Mucosa of descending colon (tissue), 3 donors: ENCODE results near the gene SLC20A1. TPM values are rescaled to one million over a fixed set of nuclear protein-coding genes. Genes with fewer than 3 reads are reported as not detected.

Source experiments
- ATAC-seq: fragments of 200-7000 bp; cut with Tn5 transposase; one replicate; pipeline ENCODE4 v1.9.1; 2020; ENCODE audit warnings: mild to moderate bottlenecking, moderate library complexity
- DNase-seq, 3 donors: peaks; one replicate each; pipeline ENCODE4 v3.0.0-alpha.2; 2020
- H3K36me3 ChIP-seq: fragments of 200-600 bp; one replicate; pipeline ENCODE4 v1.8.0; 2021; ENCODE audit warnings: low read depth, mild to moderate bottlenecking
- H3K4me1 ChIP-seq: fragments of 200-600 bp; one replicate; pipeline ENCODE4 v1.8.0; 2021; ENCODE audit warnings: low read depth, mild to moderate bottlenecking
- H3K4me3 ChIP-seq: fragments of 200-600 bp; one replicate; pipeline ENCODE4 v1.8.0; 2021; ENCODE audit warnings: mild to moderate bottlenecking
- H3K9me3 ChIP-seq: fragments of 200-600 bp; one replicate; pipeline ENCODE4 v1.8.0; 2021; ENCODE audit warnings: mild to moderate bottlenecking
- intact Hi-C, 2 donors: fragments of 100-400 bp; cut with DNase I in 1 of 2; cut with micrococcal nuclease in 1 of 2; formaldehyde crosslinking; loops; one replicate each; pipeline versions ENCODE4 v1.11.0 to v1.11.1; 2022; cut with DNase I, micrococcal nuclease
- total RNA-seq, 3 donors: library from RNA; stranded (reverse); fragmentation: NEBNext Ultra II Directional in 2 of 3; extraction: Animal tissue kit (Norgen Biotek cat#: 25700) in 2 of 3; gene quantifications; one replicate each; pipeline versions ENCODE4 v1.2.1 to v1.2.4, GENCODE V29; 2021 to 2023
- TF ChIP-seq, protein P1 (sequence below): fragments of 200-600 bp; IDR thresholded peaks from one replicate; pipeline ENCODE4 v1.8.0; 2022; ENCODE audit warnings: antibody characterized with exemption, mild to moderate bottlenecking
- donor health status: DM: no; HTN: no; CAD: no; lungs with moderate emphysema.
- donor health status: DM: no; HTN: no; CAD: no.
- donor health status: DM: no; HTN: yes; CAD: no.

The SLC20A1 gene
- total RNA-seq, 3 donors from 2014 or later = 64.3 to 128 (median 80.6) TPM

DNA sequence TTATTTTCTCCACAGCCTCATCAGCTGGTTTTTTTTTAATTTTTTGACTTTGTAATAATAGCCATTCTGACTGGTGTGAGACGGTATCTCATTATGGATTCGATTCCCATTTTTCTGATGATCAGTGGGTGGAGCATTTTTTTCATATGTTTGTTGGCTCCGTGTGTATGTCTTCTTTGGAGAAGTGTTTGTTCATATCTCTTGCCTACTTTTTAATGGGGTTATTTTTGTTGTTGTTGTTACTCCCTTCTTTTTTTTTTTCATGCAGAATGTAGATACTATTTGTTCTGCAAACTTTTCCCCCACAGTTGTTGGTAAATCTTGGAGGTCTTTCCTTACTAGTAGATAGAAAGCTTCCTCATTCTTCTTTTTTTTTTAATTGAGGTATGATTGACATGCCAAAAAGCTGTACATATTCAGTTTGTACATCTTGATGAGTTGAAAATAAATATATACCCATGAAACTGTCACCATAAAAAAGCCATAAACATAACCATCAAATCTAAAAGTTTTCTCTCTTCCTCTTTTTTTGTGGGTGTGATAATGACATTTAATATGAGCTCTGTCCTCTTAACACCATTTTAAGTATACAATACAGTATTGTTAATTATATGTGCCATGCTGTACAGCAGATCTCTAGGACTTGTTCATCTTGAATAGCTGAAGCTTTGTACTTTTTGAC is 53.2 kb downstream of the SLC20A1 start:
- H3K9me3 ChIP-seq = no peaks in the 10 kb centered on the region
- H3K4me3 ChIP-seq = no peak overlapping the region
- no peaks in the 10 kb centered on the region for H3K36me3 ChIP-seq
- no peak for ATAC-seq
- intact Hi-C loops = loop anchor here in 1 of 2 donors (10.0 kb wide), 1 partner anchor 74 kb away; no protein-coding TSS in a partner anchor
- H3K4me1 ChIP-seq = no peaks in the 10 kb centered on the region
- TF ChIP-seq, protein P1, sequence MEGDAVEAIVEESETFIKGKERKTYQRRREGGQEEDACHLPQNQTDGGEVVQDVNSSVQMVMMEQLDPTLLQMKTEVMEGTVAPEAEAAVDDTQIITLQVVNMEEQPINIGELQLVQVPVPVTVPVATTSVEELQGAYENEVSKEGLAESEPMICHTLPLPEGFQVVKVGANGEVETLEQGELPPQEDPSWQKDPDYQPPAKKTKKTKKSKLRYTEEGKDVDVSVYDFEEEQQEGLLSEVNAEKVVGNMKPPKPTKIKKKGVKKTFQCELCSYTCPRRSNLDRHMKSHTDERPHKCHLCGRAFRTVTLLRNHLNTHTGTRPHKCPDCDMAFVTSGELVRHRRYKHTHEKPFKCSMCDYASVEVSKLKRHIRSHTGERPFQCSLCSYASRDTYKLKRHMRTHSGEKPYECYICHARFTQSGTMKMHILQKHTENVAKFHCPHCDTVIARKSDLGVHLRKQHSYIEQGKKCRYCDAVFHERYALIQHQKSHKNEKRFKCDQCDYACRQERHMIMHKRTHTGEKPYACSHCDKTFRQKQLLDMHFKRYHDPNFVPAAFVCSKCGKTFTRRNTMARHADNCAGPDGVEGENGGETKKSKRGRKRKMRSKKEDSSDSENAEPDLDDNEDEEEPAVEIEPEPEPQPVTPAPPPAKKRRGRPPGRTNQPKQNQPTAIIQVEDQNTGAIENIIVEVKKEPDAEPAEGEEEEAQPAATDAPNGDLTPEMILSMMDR = no peak
- DNase-seq = no peak

DNA sequence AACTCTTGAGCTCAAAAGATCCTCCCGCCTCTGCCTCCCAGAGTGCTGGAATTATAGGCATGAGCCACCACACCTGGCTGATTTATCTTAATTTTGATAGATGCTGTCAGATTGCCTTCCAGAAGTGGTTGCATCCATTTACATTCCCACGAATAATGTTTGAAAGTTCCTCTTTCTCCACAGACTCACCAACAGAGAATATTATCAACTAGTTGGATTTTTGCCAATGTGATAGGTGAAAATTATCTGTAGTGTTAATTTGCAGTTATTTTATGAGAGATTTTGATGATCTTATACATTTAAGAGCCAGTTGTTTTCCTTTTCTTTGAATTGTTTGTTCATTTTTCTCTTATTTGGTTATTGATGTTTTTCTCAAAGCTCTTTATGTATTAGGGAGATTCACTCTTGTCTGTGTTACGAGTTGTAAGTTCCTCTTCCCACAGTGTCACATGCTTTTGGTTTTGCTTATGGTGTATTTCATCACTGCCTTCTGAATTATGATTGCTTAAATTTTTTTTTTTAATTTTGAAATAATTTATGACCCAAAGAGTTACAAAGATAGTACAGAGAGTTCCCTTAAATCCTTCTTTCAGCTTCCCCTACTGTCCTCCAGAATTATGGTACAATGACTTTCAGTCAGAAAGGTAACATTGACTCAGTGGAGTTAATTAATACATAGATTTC is 54.4 kb downstream of the SLC20A1 start:
- Histone ChIP-seq H3K4me3 (no peak overlapping the region), H3K36me3 (no peaks in the 10 kb centered on the region), H3K4me1 (no peaks in the 10 kb centered on the region), H3K9me3 (no peaks in the 10 kb centered on the region)
- TF ChIP-seq, protein P1 = no peak
- no peak for DNase-seq
- intact Hi-C loops = loop anchor here in 1 of 2 donors (10.0 kb wide), 1 partner anchor 75 kb away; no protein-coding TSS in a partner anchor
- ATAC-seq = peak; percentile 48

DNA sequence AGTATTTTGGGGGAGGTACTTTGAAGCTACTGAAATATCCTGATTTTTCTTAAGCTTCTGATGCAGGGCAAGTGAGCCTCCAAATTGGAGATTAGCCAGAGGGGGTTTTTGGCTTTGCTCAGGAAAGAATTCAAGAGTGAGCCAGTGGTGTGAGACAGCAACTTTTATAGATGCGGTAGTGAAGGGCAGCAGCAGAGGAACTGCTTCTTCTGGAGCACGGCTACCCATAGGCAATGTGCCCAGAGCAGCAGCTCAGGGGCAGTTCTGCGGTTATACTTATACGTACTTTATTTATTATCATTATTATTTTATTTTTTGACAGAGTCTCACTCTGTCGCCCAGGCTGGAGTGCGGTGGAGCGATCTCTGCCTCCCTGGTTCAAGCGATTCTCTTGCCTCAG is 55.3 kb downstream of the SLC20A1 start:
- intact Hi-C loops = no loop called here
- no peak for DNase-seq
- TF ChIP-seq, protein P1 = no peak
- peak; percentile 48 for ATAC-seq
- Histone ChIP-seq H3K36me3 (no peaks in the 10 kb centered on the region), H3K4me1 (no peaks in the 10 kb centered on the region), H3K9me3 (no peaks in the 10 kb centered on the region), H3K4me3 (no peak overlapping the region)

DNA sequence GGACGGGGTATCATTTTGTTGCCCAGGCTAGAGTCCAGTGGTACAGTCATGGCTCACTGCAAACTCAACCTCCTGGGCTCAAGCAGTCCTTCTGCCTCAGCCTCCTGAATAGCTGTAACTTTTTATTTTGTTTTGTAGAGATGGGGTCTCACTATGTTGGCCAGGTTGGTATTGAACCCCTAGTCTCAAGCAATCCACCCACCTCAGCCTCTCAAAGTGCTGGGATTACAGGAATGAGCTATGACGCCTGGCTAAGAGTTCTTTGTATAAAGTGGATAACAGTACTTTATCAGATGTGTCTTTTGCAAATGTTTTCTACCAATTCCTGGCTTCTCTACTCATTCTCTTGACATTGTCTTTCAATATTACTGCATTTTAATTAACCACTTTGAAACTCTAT is 57.9 kb downstream of the SLC20A1 start:
- H3K4me3 ChIP-seq = no peak overlapping the region
- no peak for ATAC-seq
- H3K36me3 ChIP-seq = no peaks in the 10 kb centered on the region
- intact Hi-C loops = no loop called here
- no peaks in the 10 kb centered on the region for H3K9me3 ChIP-seq
- no peak for DNase-seq
- TF ChIP-seq, protein P1 = no peak
- H3K4me1 ChIP-seq = no peaks in the 10 kb centered on the region

DNA sequence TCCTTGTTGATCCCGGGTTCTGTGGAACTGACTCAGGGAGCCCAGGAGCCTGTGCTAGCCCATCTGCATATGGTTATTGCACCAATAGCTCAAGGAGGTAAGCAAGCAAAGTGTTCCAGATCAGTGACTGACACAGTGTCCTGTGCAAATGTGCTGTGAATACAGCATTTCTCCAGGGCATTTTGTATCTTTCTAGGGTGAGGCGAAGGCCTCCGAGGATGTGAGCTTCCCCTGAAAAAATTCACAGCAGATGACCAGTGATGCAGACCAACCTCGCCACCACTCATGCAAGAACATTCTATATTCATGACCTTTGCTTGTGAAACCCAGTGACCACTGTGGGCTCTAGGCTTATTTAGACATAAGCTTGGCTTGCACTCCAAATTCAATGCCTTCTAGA is 59.8 kb downstream of the SLC20A1 start:
- H3K9me3 ChIP-seq = no peaks in the 10 kb centered on the region
- H3K4me1 ChIP-seq = no peaks in the 10 kb centered on the region
- DNase-seq (no peak), ATAC-seq (no peak)
- TF ChIP-seq, protein P1 = no peak
- H3K4me3 ChIP-seq = no peak overlapping the region
- no peaks in the 10 kb centered on the region for H3K36me3 ChIP-seq
- intact Hi-C loops = no loop called here
